NT2/D1 (cell line): ENCODE results near the gene SCYL1.

Experiments used
- DNase-seq: peaks from one replicate; pipeline ENCODE4 v3.0.0-alpha.2; 2011; ENCODE audit warnings: low read depth, low spot score
- H3K27me3 ChIP-seq: 2 replicates; pipeline ENCODE4 v1.6.0; 2011; ENCODE audit warnings: mild to moderate bottlenecking; ENCODE audit not compliant: insufficient read length, insufficient read depth
- H3K36me3 ChIP-seq: 2 replicates; pipeline ENCODE4 v1.6.1; 2011; ENCODE audit warnings: mild to moderate bottlenecking, low read length, mixed read lengths; ENCODE audit not compliant: insufficient read depth, insufficient read length
- H3K4me1 ChIP-seq: 2 replicates; pipeline ENCODE4 v1.5.1; 2011; ENCODE audit not compliant: insufficient read depth, insufficient read length
- H3K4me3 ChIP-seq: 2 replicates; pipeline ENCODE4 v1.5.1; 2011; ENCODE audit warnings: low read depth; ENCODE audit not compliant: insufficient read length
- H3K9ac ChIP-seq: 2 replicates; pipeline ENCODE4 v1.6.0; 2011; ENCODE audit warnings: low read depth; ENCODE audit not compliant: insufficient read length
- H3K9me3 ChIP-seq: 2 replicates; pipeline ENCODE4 v1.5.1; 2011; ENCODE audit warnings: mild to moderate bottlenecking, low read length; ENCODE audit not compliant: insufficient read depth
- SUZ12 ChIP-seq: IDR thresholded peaks from 2 replicates; pipeline ENCODE4 v1.6.1; 2011; ENCODE audit not compliant: insufficient read length, insufficient read depth; ENCODE audit errors: extremely low read depth
- YY1 ChIP-seq: IDR thresholded peaks from 2 replicates; pipeline ENCODE4 v1.6.1; 2011; ENCODE audit not compliant: insufficient read length, insufficient read depth
- ZNF274 ChIP-seq: IDR thresholded peaks from 2 replicates; pipeline ENCODE4 v1.6.1; 2011; ENCODE audit warnings: mild to moderate bottlenecking, low read depth, low read length

The SCYL1 gene

DNA sequence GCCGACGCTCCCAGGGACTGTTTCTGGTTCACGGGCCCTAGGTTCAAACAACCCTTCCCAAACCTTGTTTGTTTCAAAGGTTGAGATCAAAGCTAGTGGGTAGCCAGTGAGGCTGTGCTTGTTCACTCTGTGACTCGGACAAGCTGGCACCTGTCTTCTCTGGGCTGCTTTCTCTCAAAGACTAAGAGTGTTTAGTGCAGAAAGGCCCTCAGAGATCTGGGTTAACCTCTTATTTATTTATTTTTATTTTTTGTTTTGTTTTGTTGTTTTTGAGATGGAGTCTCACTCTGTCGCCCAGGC lies 39.0 kb upstream of the SCYL1 start:
- Histone ChIP-seq H3K36me3 (no peaks in the 10 kb centered on the region), H3K9ac (peak overlapping the region; percentile 39), H3K4me3 (no peak overlapping the region), H3K27me3 (no peaks in the 10 kb centered on the region), H3K9me3 (no peaks in the 10 kb centered on the region), H3K4me1 (peaks cover 21% of the 10 kb centered on the region)
- TF ChIP-seq SUZ12 (no peak), YY1 (no peak), ZNF274 (no peak)
- no peak for DNase-seq

DNA sequence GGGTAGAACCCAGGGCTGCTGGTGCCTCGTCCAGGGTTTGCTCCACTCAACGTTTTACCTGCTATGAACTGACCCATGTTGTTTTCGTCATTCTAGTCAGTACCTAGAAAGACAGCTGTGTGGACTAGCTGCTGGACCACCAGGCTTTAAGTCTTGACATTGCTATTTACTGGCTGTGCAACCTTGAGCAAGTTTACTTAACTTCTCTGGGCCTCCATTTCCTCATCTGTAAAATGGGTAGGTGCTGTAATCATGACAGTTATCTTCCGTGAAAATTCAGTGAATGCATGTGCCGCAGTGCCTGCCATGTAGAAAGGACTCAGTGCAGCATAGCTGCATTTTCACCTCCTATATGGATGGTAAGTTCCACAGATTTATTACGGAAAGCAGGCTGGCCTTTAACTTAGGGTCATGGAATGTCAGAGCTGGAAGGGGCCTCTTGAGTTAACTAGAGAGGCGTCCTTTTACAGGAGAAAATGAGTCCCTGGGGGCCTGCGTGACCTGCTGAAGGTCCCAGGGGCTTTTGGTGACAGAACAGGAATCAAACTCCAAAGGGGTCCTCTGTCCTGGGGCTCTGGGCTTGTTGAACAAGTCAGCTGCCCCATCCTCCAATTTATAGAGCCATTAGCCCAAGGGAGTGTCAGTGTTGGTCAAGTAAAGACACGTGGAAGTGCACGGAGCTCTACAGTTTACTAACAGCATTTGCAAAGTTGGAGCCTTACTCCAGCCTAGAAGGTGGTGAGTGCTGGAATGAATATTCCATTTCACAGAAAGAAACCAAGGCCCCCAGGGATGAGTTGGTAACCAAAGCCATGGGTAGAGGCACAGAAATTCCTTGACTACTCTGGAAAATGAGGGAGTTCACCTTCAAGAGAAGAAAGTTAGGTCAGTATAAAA lies 38.1 kb upstream of the SCYL1 start:
- H3K9ac ChIP-seq, result peak overlapping the region; percentile 34
- H3K4me3 ChIP-seq, result no peak overlapping the region

DNA sequence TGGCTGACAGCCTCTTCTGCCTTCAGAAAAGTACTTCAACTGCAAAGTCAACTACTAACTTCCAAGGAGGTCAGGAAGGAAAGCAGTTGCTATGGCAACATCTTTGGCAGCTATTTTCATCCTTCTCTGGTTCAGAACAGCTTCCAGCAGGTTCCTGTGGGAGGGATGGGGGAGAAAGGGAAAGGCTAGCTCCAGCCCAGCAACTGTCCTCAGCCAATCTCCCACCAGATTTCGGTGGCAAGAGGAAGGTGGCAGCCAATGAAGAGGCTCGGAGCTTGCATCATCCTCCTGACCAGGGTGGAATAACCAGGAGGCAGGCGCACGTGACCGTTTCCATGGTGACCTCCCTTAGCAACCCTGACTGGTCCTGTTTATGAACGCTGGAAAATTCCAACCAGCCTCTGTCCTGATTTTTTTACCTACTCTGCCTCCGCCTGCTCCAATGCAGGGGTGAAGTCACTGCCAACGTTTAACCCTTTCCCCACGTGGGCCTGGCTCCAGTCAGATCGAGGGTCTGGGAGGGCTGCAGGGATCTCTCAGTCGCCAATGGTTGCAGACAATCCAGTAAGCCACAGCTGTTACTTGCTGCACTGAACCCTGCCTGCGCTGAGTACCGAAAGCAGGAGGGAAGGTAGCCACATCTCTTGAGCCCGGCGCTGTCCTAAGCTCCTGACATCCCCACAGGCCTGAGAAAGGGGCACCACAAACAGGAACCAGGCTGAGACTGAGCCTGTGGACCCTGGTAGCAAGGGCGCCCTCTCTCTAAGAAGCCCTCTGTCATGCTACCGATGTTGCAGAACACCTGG lies 37.2 kb upstream of the SCYL1 start:
- no peaks in the 10 kb centered on the region for H3K27me3 ChIP-seq
- no peaks in the 10 kb centered on the region for H3K9me3 ChIP-seq
- H3K4me3 ChIP-seq, result peak overlapping the region; percentile 25
- DNase-seq, result peak; percentile 99
- H3K4me1 ChIP-seq, result peaks cover 34% of the 10 kb centered on the region
- H3K36me3 ChIP-seq, result no peaks in the 10 kb centered on the region
- H3K9ac ChIP-seq, result peak overlapping the region; percentile 82
- TF ChIP-seq ZNF274 (no peak), SUZ12 (no peak), YY1 (no peak)

More for the DNA sequence above, 38.1 kb upstream of the SCYL1 start:
- Histone ChIP-seq H3K36me3 (no peaks in the 10 kb centered on the region), H3K9me3 (no peaks in the 10 kb centered on the region), H3K27me3 (no peaks in the 10 kb centered on the region), H3K4me1 (peaks cover 28% of the 10 kb centered on the region)
- TF ChIP-seq YY1, result no peak
- no peak for TF ChIP-seq ZNF274
- TF ChIP-seq SUZ12, result no peak
- DNase-seq, result no peak

DNA sequence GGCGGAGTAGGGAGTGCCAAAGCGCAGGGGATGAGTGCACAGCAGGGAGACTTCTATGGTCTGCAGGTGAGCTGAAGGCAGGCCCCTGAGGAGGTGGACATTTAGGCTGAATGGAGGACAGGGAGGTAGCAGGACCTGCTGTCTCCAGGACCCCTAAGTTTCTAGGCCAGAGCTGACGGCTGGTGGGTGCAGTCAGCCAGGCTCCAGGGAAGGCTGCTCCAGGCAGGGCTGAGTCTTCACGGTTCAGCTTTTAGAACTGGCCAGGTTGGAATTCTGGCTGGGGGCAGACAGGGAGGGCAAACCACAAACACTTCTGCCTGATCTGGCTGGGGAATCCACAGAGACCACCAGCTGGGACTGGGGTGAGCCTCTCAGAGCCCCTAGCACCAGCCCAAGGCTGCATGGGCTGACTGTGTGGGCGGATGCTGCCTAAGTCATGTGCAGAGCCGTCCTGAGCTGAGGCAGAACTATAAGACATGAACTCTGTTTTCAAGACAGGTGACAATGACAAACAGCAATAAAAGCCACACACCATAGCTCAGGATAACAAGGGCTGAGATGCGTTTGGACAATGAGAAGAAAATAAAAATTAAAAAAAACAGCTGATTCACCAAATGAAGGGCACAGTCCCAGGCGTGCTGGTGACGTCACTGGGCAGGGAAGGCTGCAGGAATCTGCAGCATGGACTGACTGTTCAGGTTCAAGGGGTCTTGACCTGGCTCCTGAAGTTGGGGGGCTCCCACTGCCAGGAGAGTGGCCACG lies 36.4 kb upstream of the SCYL1 start:
- no peaks in the 10 kb centered on the region for H3K27me3 ChIP-seq
- H3K4me3 ChIP-seq, result peak overlapping the region; percentile 25
- H3K36me3 ChIP-seq, result no peaks in the 10 kb centered on the region
- no peak for TF ChIP-seq YY1
- no peak for TF ChIP-seq ZNF274
- H3K9me3 ChIP-seq, result no peaks in the 10 kb centered on the region
- peak overlapping the region; percentile 82 for H3K9ac ChIP-seq
- peaks cover 34% of the 10 kb centered on the region for H3K4me1 ChIP-seq
- no peak for DNase-seq

DNA sequence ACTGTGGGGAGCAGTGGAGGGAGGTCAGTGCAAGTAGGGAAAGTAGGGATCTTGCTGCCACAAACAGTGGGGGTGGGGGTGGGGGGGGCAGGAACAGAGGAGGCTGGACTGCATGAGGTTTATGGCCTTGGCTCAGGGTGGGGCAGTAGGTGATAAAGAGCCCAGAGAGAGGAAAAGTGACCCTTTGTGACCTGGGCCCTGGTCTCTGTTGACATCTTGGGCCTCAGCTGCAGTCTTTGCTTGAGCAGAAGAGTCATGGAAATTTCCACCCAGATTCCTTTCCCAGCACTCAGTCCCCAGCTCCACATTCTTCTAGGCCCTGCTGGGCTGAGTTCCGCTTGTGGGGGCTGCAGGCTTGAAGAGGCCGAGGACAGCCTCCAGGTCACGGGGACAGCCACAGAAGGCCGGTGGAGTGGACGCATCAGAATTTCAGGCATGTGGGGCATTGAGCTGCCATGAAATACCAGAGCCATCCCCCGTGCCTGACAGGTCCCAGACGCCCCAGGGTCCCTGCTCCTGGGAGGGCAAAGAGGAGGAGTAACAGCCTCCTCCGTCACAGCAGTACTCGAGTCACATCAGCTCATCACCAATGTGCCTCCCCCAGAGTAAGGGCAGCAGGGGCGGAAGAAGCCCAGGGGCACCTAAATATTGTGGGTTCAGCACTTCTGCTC lies 35.7 kb upstream of the SCYL1 start:
- no peaks in the 10 kb centered on the region for H3K27me3 ChIP-seq
- TF ChIP-seq YY1 (no peak), SUZ12 (no peak), ZNF274 (no peak)
- H3K4me1 ChIP-seq, result peaks cover 34% of the 10 kb centered on the region
- H3K9ac ChIP-seq, result peak overlapping the region; percentile 32
- H3K9me3 ChIP-seq, result no peaks in the 10 kb centered on the region
- H3K4me3 ChIP-seq, result no peak overlapping the region
- peak; percentile 88 for DNase-seq
- H3K36me3 ChIP-seq, result no peaks in the 10 kb centered on the region

DNA sequence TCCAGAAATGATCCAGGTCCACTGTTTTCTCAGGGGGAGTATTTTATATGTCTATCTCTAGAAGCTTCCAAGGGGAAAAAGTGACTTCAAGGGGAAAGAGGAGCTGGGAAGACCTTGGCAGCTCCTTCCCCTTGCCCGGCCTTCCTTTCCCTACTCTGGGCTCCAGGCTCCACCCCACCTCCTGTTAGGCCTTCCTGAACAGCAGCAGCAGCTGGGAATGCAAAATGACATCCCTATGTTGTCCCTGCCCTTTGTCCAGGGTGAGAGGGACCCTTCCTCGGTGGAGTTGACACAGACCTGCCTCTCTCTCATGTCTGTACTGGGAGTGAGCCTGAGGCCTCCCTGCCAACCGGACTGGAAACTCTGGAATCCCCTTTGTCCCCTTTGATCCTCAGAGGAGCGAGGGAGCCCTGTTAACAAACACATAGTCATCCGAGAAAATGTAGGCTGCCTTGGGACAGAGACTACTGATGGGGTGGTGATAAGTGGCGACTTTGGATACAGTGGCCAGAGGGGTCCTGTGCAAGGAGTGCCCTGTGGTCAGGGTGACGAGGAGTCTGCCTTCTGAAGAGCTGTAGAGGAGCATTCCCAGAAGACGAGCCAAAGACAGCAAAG lies 35.1 kb upstream of the SCYL1 start:
- peak overlapping the region; percentile 32 for H3K9ac ChIP-seq
- H3K27me3 ChIP-seq, result no peaks in the 10 kb centered on the region
- no peak for DNase-seq
- no peaks in the 10 kb centered on the region for H3K36me3 ChIP-seq
- no peaks in the 10 kb centered on the region for H3K9me3 ChIP-seq
- no peak overlapping the region for H3K4me3 ChIP-seq
- no peak for TF ChIP-seq YY1
- TF ChIP-seq SUZ12, result no peak
- TF ChIP-seq ZNF274, result no peak
- H3K4me1 ChIP-seq, result peaks cover 37% of the 10 kb centered on the region
